SK-N-MC (cell line): Measurements from ENCODE around the gene ASMT.

Experiments used
- DNase-seq: peaks from one replicate; pipeline ENCODE4 v3.0.0-alpha.2; 2011; ENCODE audit warnings: low read depth, low spot score
- H3K27ac ChIP-seq: fragments of 200-600 bp; sonication (generic); 2 replicates; pipeline ENCODE4 v1.5.1; 2016; ENCODE audit warnings: mixed run types
- H3K36me3 ChIP-seq: fragments of 200-600 bp; sonication (generic); 2 replicates; pipeline ENCODE4 v1.6.1; 2017; ENCODE audit warnings: antibody characterized with exemption, low read length, mixed read lengths; ENCODE audit not compliant: insufficient read depth
- H3K4me3 ChIP-seq: fragments of 200-600 bp; sonication (generic); 2 replicates; pipeline ENCODE4 v1.5.1; 2016
- H3K9ac ChIP-seq: fragments of 200-600 bp; sonication (generic); 2 replicates; pipeline ENCODE4 v1.8.0; 2017; ENCODE audit warnings: mixed run types, mixed read lengths; ENCODE audit not compliant: insufficient read length
- H3K9me3 ChIP-seq: fragments of 200-600 bp; sonication (generic); 2 replicates; pipeline ENCODE4 v1.6.1; 2017; ENCODE audit warnings: low read depth, mild to moderate bottlenecking, antibody characterized with exemption, low read length, moderate library complexity, mixed read lengths
- EZH2 ChIP-seq: fragments of 200-600 bp; sonication (generic); IDR thresholded peaks from one replicate; pipeline ENCODE4 v1.6.1; 2017; ENCODE audit warnings: antibody characterized with exemption
- FOXP2 ChIP-seq: optimal IDR thresholded peaks from 2 replicates; pipeline ENCODE3; 2011; ENCODE audit warnings: mild to moderate bottlenecking, moderate library complexity; ENCODE audit not compliant: insufficient read depth; ENCODE audit errors: extremely low read length, control extremely low read depth
- POLR2AphosphoS5 ChIP-seq: IDR thresholded peaks from 2 replicates; pipeline ENCODE4 v1.6.1; 2012; ENCODE audit warnings: mild to moderate bottlenecking, low read depth, low read length, borderline replicate concordance

ASMT gene

GRCh38 chrX:1587161-1587560, 27.7 kb upstream of the ASMT start:
- no peak overlapping the region for H3K9ac ChIP-seq
- H3K4me3 ChIP-seq = no peak overlapping the region
- DNase-seq = no peak
- no peaks in the 10 kb centered on the region for H3K36me3 ChIP-seq
- H3K27ac ChIP-seq = peak overlapping the region; percentile 59
- TF ChIP-seq POLR2AphosphoS5 (no peak), FOXP2 (no peak), EZH2 (no peak)
- no peaks in the 10 kb centered on the region for H3K9me3 ChIP-seq

DNA sequence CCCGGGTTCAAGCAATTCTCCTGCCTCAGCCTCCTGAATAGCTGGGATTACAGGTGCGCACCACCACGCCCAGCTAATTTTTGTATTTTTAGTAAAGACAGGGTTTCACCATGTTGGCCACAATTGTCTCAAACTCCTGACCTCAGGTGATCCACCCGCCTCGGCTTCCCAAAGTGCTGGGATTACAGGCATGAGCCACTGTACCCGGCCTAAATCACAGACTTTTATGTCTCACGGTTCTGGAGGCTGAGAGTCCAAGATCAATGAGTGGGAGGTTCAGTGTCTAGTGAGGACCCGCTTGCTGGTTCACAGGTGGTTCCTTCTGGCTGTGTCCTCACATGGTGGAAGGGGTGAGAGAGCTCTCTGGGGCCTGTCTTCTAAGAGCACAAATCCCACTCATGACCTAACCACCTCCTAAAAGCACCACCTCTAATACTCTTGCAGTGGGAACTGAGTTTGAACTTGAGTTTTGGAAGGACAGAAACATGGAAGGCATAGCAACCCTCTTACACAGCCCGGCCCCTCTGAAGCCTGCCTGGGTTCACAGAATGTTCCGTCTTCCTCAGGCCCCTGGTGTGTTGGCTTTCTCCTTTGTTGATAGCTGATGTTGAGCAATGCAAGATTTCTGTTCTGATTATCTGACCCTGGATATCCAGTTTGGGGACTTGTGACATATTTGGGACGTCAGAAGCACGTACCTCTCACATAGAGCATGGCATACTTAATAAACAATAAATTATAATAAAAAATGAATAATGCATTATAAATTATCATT, 25.3 kb upstream of the ASMT start:
- H3K27ac ChIP-seq = peak overlapping the region; percentile 70

DNA sequence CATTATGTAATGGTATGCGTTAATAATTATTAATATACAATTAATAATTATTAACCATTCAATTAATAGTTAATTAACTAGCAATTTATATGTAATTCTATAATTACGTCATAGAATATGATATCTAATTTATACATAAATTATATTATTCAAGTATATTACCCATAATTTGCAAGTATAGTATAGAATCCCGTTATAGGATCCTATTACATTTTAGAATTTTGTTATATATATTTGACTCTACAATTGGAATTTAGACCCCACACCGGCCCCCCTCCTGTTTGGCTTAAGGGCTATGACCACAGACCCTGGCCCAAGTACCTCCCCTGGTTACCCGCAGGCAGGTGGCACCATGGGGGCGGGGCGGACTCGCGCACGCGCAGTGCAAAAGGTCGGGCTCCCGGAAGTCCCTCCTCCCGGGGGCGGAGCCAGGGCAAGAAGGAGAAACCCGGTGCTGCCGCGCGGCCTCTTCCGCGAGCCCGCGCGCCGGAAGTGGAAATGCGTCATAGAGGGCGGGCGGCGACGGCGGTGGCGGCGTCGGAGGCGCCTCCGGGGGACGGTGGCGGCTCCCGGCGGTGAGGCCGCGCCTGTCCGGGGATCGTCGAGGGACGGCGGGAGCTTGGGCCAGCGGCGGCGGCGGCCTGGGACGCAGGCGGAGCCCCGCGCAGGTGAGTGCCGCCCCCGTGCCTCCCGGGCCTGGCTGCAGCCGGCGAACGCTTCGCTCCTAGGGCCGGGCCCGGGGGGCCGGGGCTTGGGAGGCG, 23.6 kb upstream of the ASMT start, which contains the start of gene AKAP17A:
Gene AKAP17A, plus strand, starts transcription at position 503 of the 761 bp plus-strand sequence. CDS start 1,859 bp downstream, outside the sequence.
- Histone ChIP-seq H3K27ac (no peak within 1 kb of the TSS), H3K9me3 (no peaks in the 10 kb centered on the region), H3K36me3 (peaks cover 29% of the 10 kb centered on the region; the same call in 1 of the 2 replicates), H3K9ac (peak within 1 kb of the TSS; percentile 92), H3K4me3 (peak within 1 kb of the TSS; percentile 83)
- DNase-seq = no peak
- TF ChIP-seq FOXP2 (no peak), EZH2 (no peak), POLR2AphosphoS5 (peak; percentile 58; the same call in 1 of the 2 replicates)

More for the DNA sequence above, 25.3 kb upstream of the ASMT start:
- Histone ChIP-seq H3K36me3 (peaks cover 12% of the 10 kb centered on the region; the same call in 1 of the 2 replicates), H3K9ac (no peak overlapping the region), H3K4me3 (no peak overlapping the region), H3K9me3 (no peaks in the 10 kb centered on the region)
- no peak for TF ChIP-seq EZH2
- no peak for DNase-seq

DNA sequence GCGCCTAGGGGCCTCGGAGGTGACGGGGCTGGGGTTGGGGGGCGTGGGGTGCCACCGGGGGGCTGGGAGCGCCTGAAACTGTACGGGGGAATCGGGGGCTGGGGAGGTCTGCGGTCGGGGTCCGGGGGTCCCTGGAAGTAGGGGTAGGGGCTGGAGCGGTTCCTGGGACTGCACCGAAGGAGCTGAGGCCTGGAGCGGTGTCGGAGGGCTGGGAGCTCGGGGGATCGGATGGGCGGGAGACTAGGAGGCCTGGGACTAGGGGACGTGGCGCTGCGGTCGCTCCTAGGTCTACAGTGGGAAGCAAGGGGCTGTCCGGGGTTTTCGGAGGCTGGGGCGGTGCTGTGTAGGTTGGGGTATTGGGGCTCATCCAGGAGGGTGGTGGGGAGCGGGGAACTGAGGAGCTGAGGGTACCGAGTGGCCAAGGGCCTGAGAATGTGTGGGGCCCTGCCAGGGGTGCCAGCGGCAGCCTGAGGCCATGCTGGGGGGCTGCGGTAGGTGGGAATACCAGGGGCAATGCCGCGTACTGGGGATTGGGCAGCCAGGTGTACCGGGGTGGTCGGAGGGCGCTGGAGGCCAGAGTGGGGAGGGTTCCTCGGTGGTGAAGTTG, 22.9 kb upstream of the ASMT start:
- no peak for DNase-seq
- Histone ChIP-seq H3K27ac (no peak overlapping the region), H3K36me3 (peaks cover 34% of the 10 kb centered on the region; the same call in 1 of the 2 replicates), H3K4me3 (peak overlapping the region; percentile 83), H3K9me3 (no peaks in the 10 kb centered on the region), H3K9ac (peak overlapping the region; percentile 92)
- no peak for TF ChIP-seq EZH2
- no peak for TF ChIP-seq POLR2AphosphoS5
- TF ChIP-seq FOXP2 = no peak

DNA sequence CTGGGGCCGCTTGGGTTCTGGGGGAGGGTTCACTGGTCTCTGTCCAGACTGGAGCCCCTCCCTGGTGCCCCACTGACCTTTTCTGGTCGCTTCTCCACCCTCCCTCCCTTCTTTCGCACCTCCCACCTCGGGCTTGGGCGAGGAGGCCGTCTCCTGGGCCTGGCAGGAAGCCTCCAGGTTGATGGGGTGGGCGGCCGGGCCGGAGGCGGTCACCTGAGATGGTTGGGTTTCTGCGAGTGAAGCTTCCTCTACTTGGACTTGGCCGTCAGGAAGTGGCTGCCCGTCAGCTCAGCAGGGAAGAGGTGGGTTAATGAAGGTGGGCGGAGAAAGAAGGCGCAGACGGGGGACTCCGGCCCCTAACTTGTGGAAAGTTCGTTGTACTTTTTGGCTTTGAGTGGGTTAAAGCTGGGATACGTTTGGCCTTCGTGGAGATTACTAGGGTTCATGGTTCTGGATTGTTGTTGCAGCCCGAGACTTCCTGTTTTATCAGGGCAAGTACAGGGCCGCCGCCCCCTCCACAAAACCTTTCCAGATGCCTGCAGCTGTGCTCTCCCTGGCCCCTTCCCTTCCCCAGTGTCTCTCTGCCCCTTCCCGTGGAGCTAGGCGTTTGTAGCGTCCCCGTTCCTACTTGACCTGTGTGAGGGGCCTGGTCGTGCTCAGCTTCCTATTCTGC, 22.3 kb upstream of the ASMT start:
- peak overlapping the region; percentile 83 for H3K4me3 ChIP-seq
- TF ChIP-seq EZH2 (no peak), POLR2AphosphoS5 (no peak), FOXP2 (no peak)
- DNase-seq = no peak

GRCh38 chrX:1593286-1594271, 21.3 kb upstream of the ASMT start:
- Histone ChIP-seq H3K4me3 (peak overlapping the region; percentile 83; the same call in 1 of the 2 replicates), H3K9me3 (no peaks in the 10 kb centered on the region), H3K36me3 (peaks cover 46% of the 10 kb centered on the region; the same call in 1 of the 2 replicates), H3K27ac (no peak overlapping the region), H3K9ac (peak overlapping the region; percentile 92)
- DNase-seq = no peak
- TF ChIP-seq FOXP2 (no peak), POLR2AphosphoS5 (no peak), EZH2 (no peak)

More for the DNA sequence above, 22.3 kb upstream of the ASMT start:
- Histone ChIP-seq H3K36me3 (peaks cover 39% of the 10 kb centered on the region; the same call in 1 of the 2 replicates), H3K9ac (peak overlapping the region; percentile 92), H3K9me3 (no peaks in the 10 kb centered on the region), H3K27ac (no peak overlapping the region)

DNA sequence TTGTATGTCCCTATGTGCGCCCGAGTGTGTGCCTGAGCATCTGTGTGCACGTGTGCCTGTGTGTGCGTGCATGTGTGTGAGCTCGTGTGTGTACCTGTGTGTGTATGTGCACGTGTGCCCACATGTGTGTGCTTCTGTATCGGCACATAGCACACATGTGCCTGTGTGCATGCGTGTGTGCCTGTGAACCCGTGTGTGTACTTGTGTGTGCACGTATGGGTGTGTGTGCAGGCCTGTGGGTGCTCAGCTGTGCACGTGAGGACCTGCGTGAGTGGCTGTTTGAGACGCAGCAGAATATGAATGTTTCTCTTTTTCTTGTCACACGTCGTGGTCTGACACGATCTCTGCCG, 19.2 kb upstream of the ASMT start:
- TF ChIP-seq FOXP2 (no peak), POLR2AphosphoS5 (no peak), EZH2 (no peak)
- Histone ChIP-seq H3K27ac (no peak overlapping the region), H3K9ac (no peak overlapping the region), H3K9me3 (no peaks in the 10 kb centered on the region), H3K4me3 (no peak overlapping the region), H3K36me3 (peaks cover 67% of the 10 kb centered on the region; the same call in 1 of the 2 replicates)
- no peak for DNase-seq
